ENCODE data around the gene POMT2. TPM values are rescaled to one million over a fixed set of nuclear protein-coding genes. Genes with fewer than 3 reads are reported as not detected.

POMT2 gene
- total RNA-seq, 1 donor from 2014 or later, result 41.5 TPM

GRCh38 chr14:77355811-77356210, 35.1 kb upstream of the POMT2 start:
- no peak overlapping the region for H3K27ac Mint-ChIP-seq (ENCODE audit: unreplicated experiment)
- TF ChIP-seq CTCF (IDR thresholded peaks at IDR 0.05; ENCODE audit: partially characterized antibody, unreplicated experiment), result no peak
- no peak for DNase-seq
- H3K9me3 Mint-ChIP-seq (ENCODE audit: unreplicated experiment), result no peaks in the 10 kb centered on the region
- no peaks in the 10 kb centered on the region for H3K4me1 Mint-ChIP-seq (ENCODE audit: low read depth, unreplicated experiment)
- no peaks in the 10 kb centered on the region for H3K27me3 Mint-ChIP-seq (ENCODE audit: unreplicated experiment)
- no peaks in the 10 kb centered on the region for H3K36me3 Mint-ChIP-seq (ENCODE audit: unreplicated experiment)
- H3K4me3 Mint-ChIP-seq (ENCODE audit: unreplicated experiment), result no peak overlapping the region

GRCh38 chr14:77353469-77354141, 32.9 kb upstream of the POMT2 start:
- TF ChIP-seq CTCF (IDR thresholded peaks at IDR 0.05; ENCODE audit: partially characterized antibody, unreplicated experiment), result no peak
- H3K27me3 Mint-ChIP-seq (ENCODE audit: unreplicated experiment), result no peaks in the 10 kb centered on the region
- H3K4me3 Mint-ChIP-seq (ENCODE audit: unreplicated experiment), result no peak overlapping the region
- no peaks in the 10 kb centered on the region for H3K9me3 Mint-ChIP-seq (ENCODE audit: unreplicated experiment)
- H3K27ac Mint-ChIP-seq (ENCODE audit: unreplicated experiment), result no peak overlapping the region
- H3K36me3 Mint-ChIP-seq (ENCODE audit: unreplicated experiment), result no peaks in the 10 kb centered on the region
- DNase-seq, result no peak
- H3K4me1 Mint-ChIP-seq (ENCODE audit: low read depth, unreplicated experiment), result no peaks in the 10 kb centered on the region

GRCh38 chr14:77347751-77348150, 27.1 kb upstream of the POMT2 start:
- DNase-seq, result no peak
- no peaks in the 10 kb centered on the region for H3K36me3 Mint-ChIP-seq (ENCODE audit: unreplicated experiment)
- peaks cover 4% of the 10 kb centered on the region for H3K9me3 Mint-ChIP-seq (ENCODE audit: unreplicated experiment)
- H3K4me1 Mint-ChIP-seq (ENCODE audit: low read depth, unreplicated experiment), result peaks cover 13% of the 10 kb centered on the region
- no peak overlapping the region for H3K27ac Mint-ChIP-seq (ENCODE audit: unreplicated experiment)
- H3K27me3 Mint-ChIP-seq (ENCODE audit: unreplicated experiment), result peaks cover 2% of the 10 kb centered on the region
- H3K4me3 Mint-ChIP-seq (ENCODE audit: unreplicated experiment), result no peak overlapping the region
- TF ChIP-seq CTCF (IDR thresholded peaks at IDR 0.05; ENCODE audit: partially characterized antibody, unreplicated experiment), result no peak

GRCh38 chr14:77346495-77346894, 25.8 kb upstream of the POMT2 start:
- Mint-ChIP-seq H3K4me3 (ENCODE audit: unreplicated experiment) (no peak overlapping the region), H3K9me3 (ENCODE audit: unreplicated experiment) (peaks cover 4% of the 10 kb centered on the region), H3K4me1 (ENCODE audit: low read depth, unreplicated experiment) (peaks cover 13% of the 10 kb centered on the region), H3K27me3 (ENCODE audit: unreplicated experiment) (peaks cover 2% of the 10 kb centered on the region), H3K36me3 (ENCODE audit: unreplicated experiment) (no peaks in the 10 kb centered on the region), H3K27ac (ENCODE audit: unreplicated experiment) (no peak overlapping the region)
- DNase-seq, result no peak
- TF ChIP-seq CTCF (IDR thresholded peaks at IDR 0.05; ENCODE audit: partially characterized antibody, unreplicated experiment), result no peak

GRCh38 chr14:77344377-77344996, 23.8 kb upstream of the POMT2 start:
- no peak for TF ChIP-seq CTCF (IDR thresholded peaks at IDR 0.05; ENCODE audit: partially characterized antibody, unreplicated experiment)
- H3K4me1 Mint-ChIP-seq (ENCODE audit: low read depth, unreplicated experiment), result peaks cover 13% of the 10 kb centered on the region
- H3K27ac Mint-ChIP-seq (ENCODE audit: unreplicated experiment), result no peak overlapping the region
- DNase-seq, result no peak
- H3K4me3 Mint-ChIP-seq (ENCODE audit: unreplicated experiment), result no peak overlapping the region
- H3K9me3 Mint-ChIP-seq (ENCODE audit: unreplicated experiment), result peaks cover 4% of the 10 kb centered on the region
- no peaks in the 10 kb centered on the region for H3K36me3 Mint-ChIP-seq (ENCODE audit: unreplicated experiment)
- H3K27me3 Mint-ChIP-seq (ENCODE audit: unreplicated experiment), result peaks cover 2% of the 10 kb centered on the region

Measured in glutamatergic neuron (in vitro differentiated cells).